ENCODE data around the gene NDUFS3.

DNA sequence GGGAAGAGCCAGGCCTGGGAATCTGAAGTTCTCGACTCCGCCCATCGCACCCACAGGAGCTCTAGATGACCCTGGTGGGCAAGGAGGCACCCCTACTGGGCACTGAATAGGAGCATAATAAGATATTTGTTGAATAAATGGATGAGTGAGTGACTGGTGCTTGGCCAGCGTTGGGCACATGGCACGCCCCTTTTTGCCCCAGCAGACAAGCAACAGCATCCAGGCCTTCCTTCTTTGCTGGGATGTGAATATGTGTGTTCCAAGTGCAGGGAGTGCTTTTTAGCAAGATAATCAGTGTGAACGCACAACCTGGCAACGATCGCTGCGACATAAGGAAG is 25.5 kb upstream of the NDUFS3 start:
- TF ChIP-seq SUZ12 (IDR thresholded peaks at IDR 0.05; ENCODE audit: extremely low read depth, insufficient read depth, insufficient read length) (no peak), ZNF274 (IDR thresholded peaks at IDR 0.05; ENCODE audit: low read depth, low read length) (no peak), YY1 (IDR thresholded peaks at IDR 0.05; ENCODE audit: insufficient read depth, insufficient read length) (no peak)

Data from NT2/D1 (cell line).